ENCODE data around the gene ITIH6.

DNA sequence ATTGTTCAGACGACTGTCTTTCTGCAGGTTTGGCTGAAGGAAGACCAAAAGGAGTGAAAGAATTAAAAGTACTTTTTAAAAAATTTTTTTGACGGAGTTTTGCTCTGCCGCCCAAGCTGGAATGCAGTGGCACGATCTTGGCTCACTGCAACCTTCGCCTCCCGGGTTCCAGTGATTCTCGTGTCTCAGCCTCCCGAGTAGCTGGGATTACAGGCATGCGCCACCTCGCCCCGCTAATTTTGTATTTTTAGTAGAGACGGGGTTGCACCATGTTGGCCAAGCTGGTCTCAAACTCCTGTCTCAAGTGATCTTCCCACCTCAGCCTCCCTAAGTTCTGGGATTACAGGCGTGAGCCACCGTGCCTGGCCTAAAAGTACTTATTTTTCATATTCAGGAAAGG lies 86.3 kb downstream of the ITIH6 start:
- TF ChIP-seq, protein P1, sequence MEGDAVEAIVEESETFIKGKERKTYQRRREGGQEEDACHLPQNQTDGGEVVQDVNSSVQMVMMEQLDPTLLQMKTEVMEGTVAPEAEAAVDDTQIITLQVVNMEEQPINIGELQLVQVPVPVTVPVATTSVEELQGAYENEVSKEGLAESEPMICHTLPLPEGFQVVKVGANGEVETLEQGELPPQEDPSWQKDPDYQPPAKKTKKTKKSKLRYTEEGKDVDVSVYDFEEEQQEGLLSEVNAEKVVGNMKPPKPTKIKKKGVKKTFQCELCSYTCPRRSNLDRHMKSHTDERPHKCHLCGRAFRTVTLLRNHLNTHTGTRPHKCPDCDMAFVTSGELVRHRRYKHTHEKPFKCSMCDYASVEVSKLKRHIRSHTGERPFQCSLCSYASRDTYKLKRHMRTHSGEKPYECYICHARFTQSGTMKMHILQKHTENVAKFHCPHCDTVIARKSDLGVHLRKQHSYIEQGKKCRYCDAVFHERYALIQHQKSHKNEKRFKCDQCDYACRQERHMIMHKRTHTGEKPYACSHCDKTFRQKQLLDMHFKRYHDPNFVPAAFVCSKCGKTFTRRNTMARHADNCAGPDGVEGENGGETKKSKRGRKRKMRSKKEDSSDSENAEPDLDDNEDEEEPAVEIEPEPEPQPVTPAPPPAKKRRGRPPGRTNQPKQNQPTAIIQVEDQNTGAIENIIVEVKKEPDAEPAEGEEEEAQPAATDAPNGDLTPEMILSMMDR (tag by site-specific recombination; IDR thresholded peaks at IDR 0.05): no peak
- TF ChIP-seq ZNF274 (IDR thresholded peaks at IDR 0.05; ENCODE audit: low read length) (no peak), ZNF274 (tag by site-specific recombination; IDR thresholded peaks at IDR 0.05; ENCODE audit: borderline replicate concordance) (no peak), ZNF23 (tag by site-specific recombination; IDR thresholded peaks at IDR 0.05; ENCODE audit: borderline replicate concordance) (no peak), ZNF341 (tag by site-specific recombination; IDR thresholded peaks at IDR 0.05; ENCODE audit: low read depth) (no peak), PATZ1 (tag by site-specific recombination; IDR thresholded peaks at IDR 0.05) (no peak), YY1 (tag by site-specific recombination; IDR thresholded peaks at IDR 0.05) (no peak), ZNF792 (tag by site-specific recombination; IDR thresholded peaks at IDR 0.05) (no peak)

Measured in HEK293 (cell line).